SK-N-SH (cell line): ENCODE data around the gene DNASE1L3. TPM values are rescaled to one million over a fixed set of nuclear protein-coding genes. Genes with fewer than 3 reads are reported as not detected.

Experiments used
- CTCF ChIA-PET: fragments of 300-600, 350-600 bp; formaldehyde crosslinking; extraction: SDS; loops from one replicate; lab custom pipeline; 2021; lab: Yijun Ruan, JAX
- POLR2A ChIA-PET: fragments of 350-600 bp; sonication (Branson Sonifier 250); formaldehyde crosslinking; extraction: SDS; loops from one replicate; lab custom pipeline; 2020; ENCODE audit warnings: antibody characterized with exemption, inconsistent platforms; lab: Yijun Ruan, JAX
- DNase-seq: peaks from one replicate; pipeline ENCODE4 v3.0.0; 2012
- H2AFZ ChIP-seq: fragments of 200-600 bp; sonication (generic); 2 replicates; pipeline ENCODE4 v1.8.1; 2016; ENCODE audit warnings: antibody characterized with exemption, mild to moderate bottlenecking, low read depth
- H3F3A ChIP-seq: fragments of 200-600 bp; sonication (generic); replicated peaks from 2 replicates; pipeline ENCODE3; 2016; ENCODE audit warnings: antibody characterized with exemption, mild to moderate bottlenecking; ENCODE audit not compliant: insufficient read depth
- H3K27ac ChIP-seq, 2 experiments: fragments of 200-500 bp in 1 of 2; fragments of 200-600 bp in 1 of 2; sonication (Bioruptor generic) in 1 of 2; sonication (generic), shearing (Covaris generic) in 1 of 2; 2 replicates each; pipeline versions ENCODE4 v1.5.1 to v1.6.1; 2014 to 2016; ENCODE audit warnings: low read depth in 2 of 2, inconsistent platforms in 1 of 2, low read length in 1 of 2, mild to moderate bottlenecking in 1 of 2, mixed read lengths in 1 of 2
- H3K27me3 ChIP-seq: fragments of 200-600 bp; sonication (generic), shearing (Covaris generic); 2 replicates; pipeline ENCODE4 v1.6.1; 2016; ENCODE audit warnings: mixed run types; ENCODE audit not compliant: insufficient read depth
- H3K36me3 ChIP-seq, 2 experiments: fragments of 200-500 bp in 1 of 2; fragments of 200-600 bp in 1 of 2; sonication (Bioruptor generic) in 1 of 2; sonication (generic) in 1 of 2; replicated peaks in 1 of 2; 2 replicates each; pipeline versions ENCODE3 to v1.5.1; 2014 to 2016; ENCODE audit warnings: low read length in 1 of 2, mild to moderate bottlenecking in 1 of 2; ENCODE audit not compliant: insufficient read depth in 2 of 2, control insufficient read depth in 1 of 2
- H3K4me1 ChIP-seq, 2 experiments: fragments of 200-500 bp in 1 of 2; fragments of 200-600 bp in 1 of 2; sonication (Bioruptor generic) in 1 of 2; sonication (generic), shearing (Covaris generic) in 1 of 2; 2 replicates each; pipeline versions ENCODE4 v1.5.1 to v1.6.1; 2014 to 2016; ENCODE audit warnings: low read depth in 1 of 2, low read length in 1 of 2, mixed run types in 1 of 2; ENCODE audit not compliant: insufficient read depth in 2 of 2, control insufficient read depth in 1 of 2
- H3K4me2 ChIP-seq: fragments of 200-600 bp; sonication (generic), shearing (Covaris generic); 2 replicates; pipeline ENCODE4 v1.6.1; 2017; ENCODE audit warnings: mixed run types
- H3K4me3 ChIP-seq, 2 experiments: fragments of 200-500 bp in 1 of 2; fragments of 200-600 bp in 1 of 2; sonication (Bioruptor generic) in 1 of 2; sonication (generic), shearing (Covaris generic) in 1 of 2; 2 replicates each; pipeline versions ENCODE4 v1.5.1 to v1.8.1; 2014 to 2016; ENCODE audit warnings: low read depth in 2 of 2, inconsistent platforms in 1 of 2, low read length in 1 of 2, mild to moderate bottlenecking in 1 of 2, mixed read lengths in 1 of 2, moderate library complexity in 1 of 2
- H3K79me2 ChIP-seq: fragments of 200-600 bp; sonication (generic); 2 replicates; pipeline ENCODE4 v1.8.1; 2017; ENCODE audit warnings: mild to moderate bottlenecking; ENCODE audit not compliant: insufficient read depth
- H3K9ac ChIP-seq: fragments of 200-600 bp; sonication (generic); 2 replicates; pipeline ENCODE4 v1.6.1; 2017; ENCODE audit warnings: mixed run types
- H3K9me2 ChIP-seq: fragments of 200-600 bp; sonication (generic); 2 replicates; pipeline ENCODE4 v1.6.1; 2017; ENCODE audit warnings: mixed run types
- H3K9me3 ChIP-seq: fragments of 200-600 bp; sonication (generic); 2 replicates; pipeline ENCODE4 v1.6.1; 2017; ENCODE audit warnings: mixed run types, mild to moderate bottlenecking, moderate library complexity
- H4K20me1 ChIP-seq: fragments of 200-600 bp; sonication (generic); 2 replicates; pipeline ENCODE4 v1.6.1; 2017; ENCODE audit warnings: mild to moderate bottlenecking, mixed run types; ENCODE audit not compliant: insufficient read depth
- CHD2 ChIP-seq: fragments of 150-350 bp; IDR thresholded peaks from 2 replicates; pipeline ENCODE4 v1.6.1; 2018; ENCODE audit warnings: low read length; ENCODE audit not compliant: partially characterized antibody
- ELF1 ChIP-seq: IDR thresholded peaks from 2 replicates; pipeline ENCODE4 v1.4.0; 2012
- FOSL2 ChIP-seq: IDR thresholded peaks from 2 replicates; pipeline ENCODE4 v1.4.0; 2012; ENCODE audit warnings: low read depth, mild to moderate bottlenecking, moderate library complexity, borderline replicate concordance
- FOXM1 ChIP-seq: IDR thresholded peaks from 2 replicates; pipeline ENCODE4 v1.4.0; 2012; ENCODE audit warnings: low read depth, mild to moderate bottlenecking
- GATA2 ChIP-seq: sonication (generic); formaldehyde crosslinking; IDR thresholded peaks from 2 replicates; pipeline ENCODE4 v1.5.0; 2020; ENCODE audit warnings: mild to moderate bottlenecking, missing genetic modification reagents
- NFIC ChIP-seq: IDR thresholded peaks from 2 replicates; pipeline ENCODE4 v1.4.0; 2012; ENCODE audit warnings: borderline replicate concordance
- RCOR1 ChIP-seq: fragments of 150-350 bp; IDR thresholded peaks from 2 replicates; pipeline ENCODE4 v1.6.1; 2017; ENCODE audit warnings: antibody characterized with exemption, low read length
- RFX5 ChIP-seq: IDR thresholded peaks from 2 replicates; pipeline ENCODE4 v1.6.1; 2012; ENCODE audit warnings: mild to moderate bottlenecking, improper control_type of control experiment, low read length
- SIN3A ChIP-seq: IDR thresholded peaks from 2 replicates; pipeline ENCODE4 v1.6.1; 2012; ENCODE audit warnings: low read depth, mild to moderate bottlenecking, low read length, moderate library complexity, borderline replicate concordance
- TAF1 ChIP-seq: IDR thresholded peaks from 2 replicates; pipeline ENCODE4 v1.6.1; 2012; ENCODE audit warnings: low read depth, mild to moderate bottlenecking, low read length, moderate library complexity, borderline replicate concordance
- TCF12 ChIP-seq: IDR thresholded peaks from 2 replicates; pipeline ENCODE4 v1.4.0; 2012
- YY1 ChIP-seq: IDR thresholded peaks from 2 replicates; pipeline ENCODE4 v1.4.0; 2012; ENCODE audit warnings: low read depth, mild to moderate bottlenecking
- WGBS: methylation state at CpG from one replicate; pipeline ENCODE4 v1.1.6; 2017; ENCODE audit warnings: low lambda C conversion rate; 5-methylcytosine and 5-hydroxymethylcytosine counted together
- polyA plus RNA-seq, 3 experiments: library from polyadenylated mRNA; depleted of rRNA; stranded (reverse); fragments of >200 nt; gene quantifications; 2 replicates each; pipeline ENCODE4 v1.2.3, GENCODE V29; 2012
- TF ChIP-seq, protein P1 (sequence below): IDR thresholded peaks from 2 replicates; pipeline ENCODE4 v1.4.0; 2012; ENCODE audit warnings: low read depth, borderline replicate concordance
- TF ChIP-seq, protein P2 (sequence below): IDR thresholded peaks from 2 replicates; pipeline ENCODE4 v1.4.0; 2012; ENCODE audit warnings: low read depth
- TF ChIP-seq, protein P3 (sequence below): fragments of 150-350 bp; IDR thresholded peaks from 2 replicates; pipeline ENCODE4 v1.6.1; 2017; ENCODE audit warnings: antibody characterized with exemption, low read length, low read depth, borderline replicate concordance
- TF ChIP-seq, protein P4 (sequence below): fragments of 150-350 bp; IDR thresholded peaks from 2 replicates; pipeline ENCODE4 v1.6.1; 2016; ENCODE audit warnings: mild to moderate bottlenecking, low read depth, low read length

The DNASE1L3 gene
- polyA plus RNA-seq, 1 of the 3 experiments (the other 2 are of a cell fraction), result not detected

DNA sequence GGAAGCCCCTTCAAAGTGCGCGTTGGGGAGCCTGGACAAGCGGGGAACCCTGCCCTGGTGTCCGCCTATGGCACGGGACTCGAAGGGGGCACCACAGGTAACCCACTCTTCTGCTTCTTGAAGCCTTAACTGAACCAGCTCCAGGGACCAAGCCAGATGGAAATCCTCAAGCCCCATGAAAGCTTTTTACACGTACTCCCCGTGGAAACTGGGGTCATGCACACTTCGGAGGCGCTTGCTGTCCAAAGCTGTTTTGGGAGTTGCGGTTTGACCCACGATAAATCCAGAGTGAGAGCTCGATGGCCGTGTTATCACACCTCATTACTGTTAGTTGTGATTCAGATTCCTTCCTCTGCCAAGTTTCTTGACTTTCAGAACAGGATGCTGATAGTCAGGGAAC lies 47.5 kb downstream of the DNASE1L3 start:
- no peak overlapping the region for H3K4me3 ChIP-seq
- no peak overlapping the region for H3K27ac ChIP-seq
- H3K4me1 ChIP-seq, result peaks cover 13 to 27% of the 10 kb centered on the region in 2 experiments; a peak in 3 of 4 replicates
- H3K27me3 ChIP-seq, result no peaks in the 10 kb centered on the region
- no peak for DNase-seq
- POLR2A ChIA-PET, result no interaction called here
- peaks cover 42 to 46% of the 10 kb centered on the region in 2 experiments for H3K36me3 ChIP-seq
- no peak for TF ChIP-seq SIN3A
- TF ChIP-seq FOXM1, result no peak
- no peak for TF ChIP-seq TCF12
- no peak for TF ChIP-seq RFX5
- TF ChIP-seq ELF1, result no peak
- TF ChIP-seq TAF1, result no peak
- TF ChIP-seq, protein P1, sequence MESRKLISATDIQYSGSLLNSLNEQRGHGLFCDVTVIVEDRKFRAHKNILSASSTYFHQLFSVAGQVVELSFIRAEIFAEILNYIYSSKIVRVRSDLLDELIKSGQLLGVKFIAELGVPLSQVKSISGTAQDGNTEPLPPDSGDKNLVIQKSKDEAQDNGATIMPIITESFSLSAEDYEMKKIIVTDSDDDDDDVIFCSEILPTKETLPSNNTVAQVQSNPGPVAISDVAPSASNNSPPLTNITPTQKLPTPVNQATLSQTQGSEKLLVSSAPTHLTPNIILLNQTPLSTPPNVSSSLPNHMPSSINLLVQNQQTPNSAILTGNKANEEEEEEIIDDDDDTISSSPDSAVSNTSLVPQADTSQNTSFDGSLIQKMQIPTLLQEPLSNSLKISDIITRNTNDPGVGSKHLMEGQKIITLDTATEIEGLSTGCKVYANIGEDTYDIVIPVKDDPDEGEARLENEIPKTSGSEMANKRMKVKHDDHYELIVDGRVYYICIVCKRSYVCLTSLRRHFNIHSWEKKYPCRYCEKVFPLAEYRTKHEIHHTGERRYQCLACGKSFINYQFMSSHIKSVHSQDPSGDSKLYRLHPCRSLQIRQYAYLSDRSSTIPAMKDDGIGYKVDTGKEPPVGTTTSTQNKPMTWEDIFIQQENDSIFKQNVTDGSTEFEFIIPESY, result no peak
- TF ChIP-seq, protein P2, sequence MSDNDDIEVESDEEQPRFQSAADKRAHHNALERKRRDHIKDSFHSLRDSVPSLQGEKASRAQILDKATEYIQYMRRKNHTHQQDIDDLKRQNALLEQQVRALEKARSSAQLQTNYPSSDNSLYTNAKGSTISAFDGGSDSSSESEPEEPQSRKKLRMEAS, result no peak
- TF ChIP-seq, protein P3, sequence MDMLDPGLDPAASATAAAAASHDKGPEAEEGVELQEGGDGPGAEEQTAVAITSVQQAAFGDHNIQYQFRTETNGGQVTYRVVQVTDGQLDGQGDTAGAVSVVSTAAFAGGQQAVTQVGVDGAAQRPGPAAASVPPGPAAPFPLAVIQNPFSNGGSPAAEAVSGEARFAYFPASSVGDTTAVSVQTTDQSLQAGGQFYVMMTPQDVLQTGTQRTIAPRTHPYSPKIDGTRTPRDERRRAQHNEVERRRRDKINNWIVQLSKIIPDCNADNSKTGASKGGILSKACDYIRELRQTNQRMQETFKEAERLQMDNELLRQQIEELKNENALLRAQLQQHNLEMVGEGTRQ, result no peak
- TF ChIP-seq RCOR1, result no peak
- no peak for TF ChIP-seq YY1
- TF ChIP-seq CHD2, result no peak
- no peak for TF ChIP-seq FOSL2
- no peak for TF ChIP-seq NFIC
- TF ChIP-seq GATA2, result no peak
- TF ChIP-seq, protein P4, sequence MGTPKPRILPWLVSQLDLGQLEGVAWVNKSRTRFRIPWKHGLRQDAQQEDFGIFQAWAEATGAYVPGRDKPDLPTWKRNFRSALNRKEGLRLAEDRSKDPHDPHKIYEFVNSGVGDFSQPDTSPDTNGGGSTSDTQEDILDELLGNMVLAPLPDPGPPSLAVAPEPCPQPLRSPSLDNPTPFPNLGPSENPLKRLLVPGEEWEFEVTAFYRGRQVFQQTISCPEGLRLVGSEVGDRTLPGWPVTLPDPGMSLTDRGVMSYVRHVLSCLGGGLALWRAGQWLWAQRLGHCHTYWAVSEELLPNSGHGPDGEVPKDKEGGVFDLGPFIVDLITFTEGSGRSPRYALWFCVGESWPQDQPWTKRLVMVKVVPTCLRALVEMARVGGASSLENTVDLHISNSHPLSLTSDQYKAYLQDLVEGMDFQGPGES, result no peak
- TF ChIP-seq, all 33 proteins: peak for 0
- 96% methylated on average over 14 of the region's 14 CpGs for WGBS
- no peak overlapping the region for H3K9ac ChIP-seq
- H3K9me2 ChIP-seq, result no peaks in the 10 kb centered on the region
- H2AFZ ChIP-seq, result no peak overlapping the region
- H3K9me3 ChIP-seq, result no peaks in the 10 kb centered on the region
- CTCF ChIA-PET, result interaction anchor here (1.0 to 2.4 kb wide), 3 partner anchors 10 to 155 kb away, joined by 4 to 9 read pairs (median 5); partner anchors contain the start of gene FLNB
- no peaks in the 10 kb centered on the region for H4K20me1 ChIP-seq
- peaks cover 11% of the 10 kb centered on the region for H3F3A ChIP-seq
- H3K79me2 ChIP-seq, result peaks cover 6% of the 10 kb centered on the region; the same call in 1 of the 2 replicates
- H3K4me2 ChIP-seq, result no peak overlapping the region
